ENCODE measurements around the gene IGF1.

IGF1 gene

GRCh38 chr12:102479099-102479885 is 1.1 kb downstream of the IGF1 start:
- Histone ChIP-seq H3K4me3 (ENCODE audit: low read depth, low read length) (peak overlapping the region; percentile 53), H3K4me1 (ENCODE audit: control insufficient read depth, insufficient read depth, low read length, unreplicated experiment) (peaks cover 11% of the 10 kb centered on the region), H2AFZ (ENCODE audit: low read length, unreplicated experiment) (peak overlapping the region; percentile 77), H3K36me3 (ENCODE audit: insufficient read depth, low read length) (no peaks in the 10 kb centered on the region), H3K27me3 (ENCODE audit: insufficient read depth, low read length) (peaks cover 24% of the 10 kb centered on the region), H3K27ac (ENCODE audit: low read depth, low read length) (no peak overlapping the region), H3K79me2 (ENCODE audit: control insufficient read depth, insufficient read depth, low read length, unreplicated experiment) (no peaks in the 10 kb centered on the region)

- Histone ChIP-seq H3K27me3 (ENCODE audit: insufficient read depth, low read length) (peaks cover 24% of the 10 kb centered on the region), H2AFZ (ENCODE audit: low read length, unreplicated experiment) (peak overlapping the region; percentile 77), H3K27ac (ENCODE audit: low read depth, low read length) (no peak overlapping the region), H3K36me3 (ENCODE audit: insufficient read depth, low read length) (no peaks in the 10 kb centered on the region), H3K79me2 (ENCODE audit: control insufficient read depth, insufficient read depth, low read length, unreplicated experiment) (no peaks in the 10 kb centered on the region), H3K4me3 (ENCODE audit: low read depth, low read length) (peak overlapping the region; percentile 53; the same call in 1 of the 2 replicates), H3K4me1 (ENCODE audit: control insufficient read depth, insufficient read depth, low read length, unreplicated experiment) (peaks cover 6% of the 10 kb centered on the region)
These were observed 1.8 kb downstream of the IGF1 start for GRCh38 chr12:102478405-102479098.

DNA sequence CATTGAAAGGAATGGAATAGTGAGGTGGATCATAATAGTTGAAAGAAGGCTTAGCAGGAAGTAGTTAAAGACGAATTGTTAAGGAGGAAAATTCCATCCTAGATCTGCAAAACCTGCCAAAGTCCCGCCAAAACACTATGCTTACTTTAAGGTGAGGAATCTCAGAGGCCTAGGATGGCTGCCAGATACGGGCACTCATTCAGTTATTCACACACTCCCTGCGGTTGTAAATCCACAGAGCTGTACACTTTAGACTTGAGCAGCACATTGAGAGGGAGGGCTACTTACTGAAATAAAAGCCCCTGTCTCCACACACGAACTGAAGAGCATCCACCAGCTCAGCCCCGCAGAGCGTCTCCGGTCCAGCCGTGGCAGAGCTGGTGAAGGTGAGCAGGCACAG is 5.0 kb downstream of the IGF1 start:
- Histone ChIP-seq H3K27ac (ENCODE audit: low read depth, low read length) (no peak overlapping the region), H3K4me3 (ENCODE audit: low read depth, low read length) (no peak overlapping the region), H3K36me3 (ENCODE audit: insufficient read depth, low read length) (no peaks in the 10 kb centered on the region), H3K27me3 (ENCODE audit: insufficient read depth, low read length) (peaks cover 24% of the 10 kb centered on the region), H3K4me1 (ENCODE audit: control insufficient read depth, insufficient read depth, low read length, unreplicated experiment) (peaks cover 6% of the 10 kb centered on the region), H3K79me2 (ENCODE audit: control insufficient read depth, insufficient read depth, low read length, unreplicated experiment) (no peaks in the 10 kb centered on the region), H2AFZ (ENCODE audit: low read length, unreplicated experiment) (no peak overlapping the region)

DNA sequence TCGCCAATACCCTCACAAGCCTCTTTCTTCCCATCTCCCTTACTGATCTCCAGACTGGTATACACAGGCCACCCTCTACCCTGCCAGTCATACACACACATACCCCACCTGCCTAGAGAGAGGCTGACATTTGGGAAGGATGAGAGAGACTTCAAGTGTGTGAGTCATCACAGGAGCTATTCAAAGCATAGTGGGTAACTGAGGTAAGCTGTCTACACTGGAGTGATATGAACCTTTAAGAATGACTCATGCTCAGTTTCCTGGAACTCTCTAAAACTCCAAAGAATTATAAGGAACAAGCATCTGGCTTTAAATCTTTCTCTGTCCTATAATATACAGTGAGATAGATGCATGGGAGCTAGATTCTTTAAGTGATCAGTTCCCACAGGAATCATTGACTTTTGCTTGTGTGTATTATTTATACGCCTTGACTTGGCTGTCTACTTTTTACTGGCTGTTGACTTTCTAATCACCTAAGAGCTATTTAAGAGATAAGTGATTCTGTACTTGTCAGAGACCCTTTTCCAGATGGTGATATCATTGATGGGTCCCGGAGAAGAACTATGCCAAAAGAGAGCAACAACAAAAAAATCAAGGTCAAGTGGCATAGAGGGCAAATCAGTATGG is 5.8 kb downstream of the IGF1 start:
- Histone ChIP-seq H3K4me1 (ENCODE audit: control insufficient read depth, insufficient read depth, low read length, unreplicated experiment) (peaks cover 6% of the 10 kb centered on the region), H3K4me3 (ENCODE audit: low read depth, low read length) (no peak overlapping the region), H3K27me3 (ENCODE audit: insufficient read depth, low read length) (peaks cover 16% of the 10 kb centered on the region), H3K27ac (ENCODE audit: low read depth, low read length) (no peak overlapping the region), H2AFZ (ENCODE audit: low read length, unreplicated experiment) (no peak overlapping the region), H3K36me3 (ENCODE audit: insufficient read depth, low read length) (no peaks in the 10 kb centered on the region), H3K79me2 (ENCODE audit: control insufficient read depth, insufficient read depth, low read length, unreplicated experiment) (no peaks in the 10 kb centered on the region)

DNA sequence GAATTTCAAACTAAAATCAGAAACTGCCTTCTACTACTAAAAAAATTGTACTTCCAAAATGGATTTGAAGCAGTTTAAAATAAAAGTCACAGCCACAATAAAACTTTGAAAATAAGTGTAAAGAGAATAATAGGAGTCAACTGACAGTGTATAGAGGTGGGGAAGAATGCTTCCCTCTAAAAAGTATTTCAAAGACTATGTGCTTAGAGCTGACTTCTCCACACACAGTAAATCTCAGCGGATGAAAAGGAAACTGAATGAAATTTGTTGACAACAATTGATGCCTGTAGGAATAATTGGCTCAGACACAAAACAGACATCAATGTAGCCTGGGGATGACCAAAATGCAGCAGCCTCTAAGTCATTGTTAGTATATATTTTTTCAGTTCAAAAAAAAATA is 7.9 kb downstream of the IGF1 start:
- H3K4me3 ChIP-seq (ENCODE audit: low read depth, low read length), result no peak overlapping the region
- H3K4me1 ChIP-seq (ENCODE audit: control insufficient read depth, insufficient read depth, low read length, unreplicated experiment), result no peaks in the 10 kb centered on the region
- 0 out of 2 replicates have a peak, but pooled peaks cover 1% of the 10 kb centered on the region for H3K27me3 ChIP-seq (ENCODE audit: insufficient read depth, low read length)
- H3K79me2 ChIP-seq (ENCODE audit: control insufficient read depth, insufficient read depth, low read length, unreplicated experiment), result no peaks in the 10 kb centered on the region
- H3K27ac ChIP-seq (ENCODE audit: low read depth, low read length), result no peak overlapping the region
- no peaks in the 10 kb centered on the region for H3K36me3 ChIP-seq (ENCODE audit: insufficient read depth, low read length)
- H2AFZ ChIP-seq (ENCODE audit: low read length, unreplicated experiment), result no peak overlapping the region

DNA sequence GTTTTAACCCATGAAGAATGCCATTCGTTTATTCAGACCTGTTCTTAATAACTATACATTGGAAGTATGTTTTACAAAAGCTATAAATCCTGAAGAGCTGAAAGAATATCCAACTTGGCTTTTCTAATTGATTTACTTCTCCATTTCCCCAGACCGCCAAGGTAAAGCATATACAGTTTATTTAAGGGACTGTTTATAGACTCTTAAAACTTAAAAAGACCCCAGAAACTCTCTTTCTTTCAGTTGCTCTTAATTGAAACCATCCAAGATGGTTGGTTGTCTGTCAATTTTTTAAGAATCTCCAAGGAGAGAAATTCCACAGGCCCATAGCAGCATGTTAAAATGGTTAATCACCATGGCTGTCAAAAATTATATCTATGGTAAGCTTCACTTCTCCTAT is 8.8 kb downstream of the IGF1 start:
- Histone ChIP-seq H3K27ac (ENCODE audit: low read depth, low read length) (no peak overlapping the region), H3K36me3 (ENCODE audit: insufficient read depth, low read length) (no peaks in the 10 kb centered on the region), H3K4me1 (ENCODE audit: control insufficient read depth, insufficient read depth, low read length, unreplicated experiment) (no peaks in the 10 kb centered on the region), H3K27me3 (ENCODE audit: insufficient read depth, low read length) (no peaks in the 10 kb centered on the region), H2AFZ (ENCODE audit: low read length, unreplicated experiment) (no peak overlapping the region), H3K4me3 (ENCODE audit: low read depth, low read length) (no peak overlapping the region), H3K79me2 (ENCODE audit: control insufficient read depth, insufficient read depth, low read length, unreplicated experiment) (no peaks in the 10 kb centered on the region)

DNA sequence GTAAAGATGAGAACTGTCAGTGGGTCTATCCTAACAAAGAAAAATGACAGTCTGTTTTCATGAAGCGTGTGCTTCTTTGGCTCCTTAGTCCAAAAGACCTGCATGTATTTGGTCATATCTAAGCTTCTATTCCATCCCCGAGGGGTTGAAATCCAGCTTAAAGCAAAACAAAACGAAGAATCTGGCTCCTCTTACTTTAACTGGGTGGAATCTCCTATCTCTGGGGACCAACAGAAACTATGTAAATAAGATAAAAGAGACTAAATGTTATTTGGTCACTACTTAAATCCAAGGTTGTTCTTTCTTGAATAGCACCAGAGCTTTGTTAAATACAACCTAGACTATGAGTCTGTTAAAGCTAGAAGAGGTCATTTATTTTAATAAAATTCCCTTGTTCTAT is 9.4 kb downstream of the IGF1 start:
- H3K4me1 ChIP-seq (ENCODE audit: control insufficient read depth, insufficient read depth, low read length, unreplicated experiment), result no peaks in the 10 kb centered on the region
- H2AFZ ChIP-seq (ENCODE audit: low read length, unreplicated experiment), result no peak overlapping the region
- no peaks in the 10 kb centered on the region for H3K27me3 ChIP-seq (ENCODE audit: insufficient read depth, low read length)
- H3K27ac ChIP-seq (ENCODE audit: low read depth, low read length), result no peak overlapping the region
- H3K79me2 ChIP-seq (ENCODE audit: control insufficient read depth, insufficient read depth, low read length, unreplicated experiment), result no peaks in the 10 kb centered on the region
- H3K4me3 ChIP-seq (ENCODE audit: low read depth, low read length), result no peak overlapping the region
- H3K36me3 ChIP-seq (ENCODE audit: insufficient read depth, low read length), result no peaks in the 10 kb centered on the region

DNA sequence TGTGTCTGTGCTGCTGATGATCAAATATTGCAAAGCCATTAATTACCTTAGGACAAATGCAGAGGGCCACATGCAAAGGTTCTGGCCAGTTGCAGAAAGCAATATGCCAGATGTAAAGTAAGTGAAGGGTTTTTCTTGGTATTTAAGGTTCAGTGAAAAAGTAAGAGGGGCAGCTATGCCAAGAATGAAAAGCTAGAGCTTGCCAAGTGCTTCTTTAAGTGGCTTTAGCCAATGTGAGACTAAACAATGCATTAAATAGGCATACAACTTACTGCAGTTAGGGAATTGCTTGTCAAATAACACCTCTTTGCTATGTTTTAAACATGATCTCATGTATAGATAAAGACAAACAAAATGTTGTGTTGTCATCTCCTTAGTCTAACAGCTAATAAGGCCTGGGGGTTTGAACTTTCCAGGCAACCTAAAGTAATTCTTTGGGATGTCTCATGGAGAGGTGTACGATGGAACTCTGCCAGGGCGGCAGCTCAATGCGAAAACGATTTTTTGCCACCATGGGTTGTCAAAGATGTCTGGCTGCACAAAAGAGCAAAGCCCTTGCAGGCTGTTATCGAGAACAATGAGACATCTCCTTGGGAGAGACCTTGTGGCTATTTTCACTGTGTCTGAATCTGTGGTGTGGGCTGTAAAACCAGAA is 12.0 kb downstream of the IGF1 start:
- Histone ChIP-seq H3K27ac (ENCODE audit: low read depth, low read length) (no peak overlapping the region), H3K79me2 (ENCODE audit: control insufficient read depth, insufficient read depth, low read length, unreplicated experiment) (no peaks in the 10 kb centered on the region), H3K36me3 (ENCODE audit: insufficient read depth, low read length) (no peaks in the 10 kb centered on the region), H3K4me3 (ENCODE audit: low read depth, low read length) (no peak overlapping the region), H2AFZ (ENCODE audit: low read length, unreplicated experiment) (no peak overlapping the region), H3K4me1 (ENCODE audit: control insufficient read depth, insufficient read depth, low read length, unreplicated experiment) (no peaks in the 10 kb centered on the region), H3K27me3 (ENCODE audit: insufficient read depth, low read length) (no peaks in the 10 kb centered on the region)

DNA sequence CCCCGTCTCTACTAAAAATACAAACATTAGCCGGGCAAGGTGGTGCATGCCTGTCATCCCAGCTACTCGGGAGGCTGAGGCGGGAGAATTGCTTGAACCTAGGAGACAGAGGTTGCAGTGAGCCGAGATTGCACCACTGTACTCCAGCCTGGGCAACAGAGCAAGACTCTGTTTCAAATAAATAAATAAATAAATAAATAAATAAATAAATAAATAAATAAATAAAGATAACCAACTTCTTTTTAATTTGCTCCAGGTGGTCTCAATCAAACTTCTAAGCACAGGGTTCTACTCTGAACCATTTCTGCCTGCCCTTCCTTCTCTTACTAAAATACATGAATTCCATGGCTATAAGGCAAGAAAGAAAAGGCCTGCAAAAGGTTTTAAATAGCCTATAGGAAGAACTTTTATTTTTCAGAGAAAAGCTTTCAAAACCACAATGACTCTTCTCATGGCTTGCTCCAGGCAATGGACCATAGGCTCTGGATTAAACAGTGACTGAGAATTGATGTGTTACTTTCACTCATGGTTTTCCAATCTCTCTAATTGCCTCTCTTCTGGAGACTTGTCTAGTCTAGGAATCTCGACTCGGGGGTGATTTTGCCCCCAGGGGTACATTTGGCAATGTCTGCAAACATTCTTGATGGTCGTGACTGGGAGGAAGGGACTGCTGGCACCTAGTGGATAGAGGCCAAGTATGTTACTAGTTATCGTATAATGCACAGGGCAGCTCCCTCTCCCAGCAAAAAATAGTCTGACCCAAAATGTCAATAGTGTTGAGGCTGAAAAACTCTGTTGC is 14.4 kb downstream of the IGF1 start:
- Histone ChIP-seq H3K4me1 (ENCODE audit: control insufficient read depth, insufficient read depth, low read length, unreplicated experiment) (peaks cover 8% of the 10 kb centered on the region), H3K27ac (ENCODE audit: low read depth, low read length) (no peak overlapping the region), H3K36me3 (ENCODE audit: insufficient read depth, low read length) (no peaks in the 10 kb centered on the region), H2AFZ (ENCODE audit: low read length, unreplicated experiment) (no peak overlapping the region), H3K4me3 (ENCODE audit: low read depth, low read length) (no peak overlapping the region), H3K27me3 (ENCODE audit: insufficient read depth, low read length) (no peaks in the 10 kb centered on the region), H3K79me2 (ENCODE audit: control insufficient read depth, insufficient read depth, low read length, unreplicated experiment) (no peaks in the 10 kb centered on the region)

- no peaks in the 10 kb centered on the region for H3K79me2 ChIP-seq (ENCODE audit: control insufficient read depth, insufficient read depth, low read length, unreplicated experiment)
- no peak overlapping the region for H3K4me3 ChIP-seq (ENCODE audit: low read depth, low read length)
- no peak overlapping the region for H2AFZ ChIP-seq (ENCODE audit: low read length, unreplicated experiment)
- H3K4me1 ChIP-seq (ENCODE audit: control insufficient read depth, insufficient read depth, low read length, unreplicated experiment), result peaks cover 8% of the 10 kb centered on the region
- H3K27ac ChIP-seq (ENCODE audit: low read depth, low read length), result no peak overlapping the region
- no peaks in the 10 kb centered on the region for H3K27me3 ChIP-seq (ENCODE audit: insufficient read depth, low read length)
- H3K36me3 ChIP-seq (ENCODE audit: insufficient read depth, low read length), result no peaks in the 10 kb centered on the region
These were observed 16.6 kb downstream of the IGF1 start for GRCh38 chr12:102463659-102464249.

Measured in ACC112 (cell line).